ENCODE measurements around the gene TRAFD1.
"Not testable (repeated sequence)": the region's sequence is repeated elsewhere in the genome, so short reads cannot be mapped to it uniquely, and the experiment has no call there.

TRAFD1 gene

DNA sequence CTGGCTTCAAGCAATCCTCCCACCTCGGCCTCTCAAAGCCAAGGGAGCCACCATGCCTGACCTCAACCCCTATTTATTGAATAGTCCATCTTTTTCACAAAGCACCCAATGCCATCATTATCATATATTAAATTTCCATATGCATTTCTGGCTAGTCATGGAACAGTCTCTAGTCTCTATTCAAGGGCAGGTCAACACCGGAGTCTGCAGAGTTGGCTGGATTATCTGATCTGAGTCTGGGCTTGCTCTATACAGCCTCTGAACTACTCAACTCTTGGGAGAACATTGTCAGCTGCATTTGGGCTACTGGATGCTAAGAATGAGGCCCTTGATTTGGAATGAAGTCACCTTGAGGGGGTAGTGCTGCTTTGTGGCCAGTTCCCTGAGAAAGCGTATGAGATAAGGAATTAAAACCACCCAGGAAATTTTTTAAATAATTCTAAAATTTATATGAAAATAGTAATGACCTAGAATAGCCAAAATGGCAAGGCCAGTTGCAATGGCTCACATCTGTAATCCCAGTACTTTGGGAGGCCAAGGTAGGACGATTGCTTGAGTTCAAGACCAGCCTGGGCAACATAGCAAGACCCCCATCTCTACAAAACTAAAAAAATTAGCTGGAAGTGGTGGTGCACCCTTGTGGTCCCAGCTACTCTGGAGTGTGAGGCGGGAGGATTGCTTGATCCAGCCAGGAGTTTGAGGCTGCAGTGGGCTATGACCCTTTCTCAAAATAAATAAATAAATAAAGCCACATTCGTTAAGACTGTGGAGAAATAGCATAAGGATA is 9.9 kb upstream of the TRAFD1 start:
- DNase-seq = no peak

DNA sequence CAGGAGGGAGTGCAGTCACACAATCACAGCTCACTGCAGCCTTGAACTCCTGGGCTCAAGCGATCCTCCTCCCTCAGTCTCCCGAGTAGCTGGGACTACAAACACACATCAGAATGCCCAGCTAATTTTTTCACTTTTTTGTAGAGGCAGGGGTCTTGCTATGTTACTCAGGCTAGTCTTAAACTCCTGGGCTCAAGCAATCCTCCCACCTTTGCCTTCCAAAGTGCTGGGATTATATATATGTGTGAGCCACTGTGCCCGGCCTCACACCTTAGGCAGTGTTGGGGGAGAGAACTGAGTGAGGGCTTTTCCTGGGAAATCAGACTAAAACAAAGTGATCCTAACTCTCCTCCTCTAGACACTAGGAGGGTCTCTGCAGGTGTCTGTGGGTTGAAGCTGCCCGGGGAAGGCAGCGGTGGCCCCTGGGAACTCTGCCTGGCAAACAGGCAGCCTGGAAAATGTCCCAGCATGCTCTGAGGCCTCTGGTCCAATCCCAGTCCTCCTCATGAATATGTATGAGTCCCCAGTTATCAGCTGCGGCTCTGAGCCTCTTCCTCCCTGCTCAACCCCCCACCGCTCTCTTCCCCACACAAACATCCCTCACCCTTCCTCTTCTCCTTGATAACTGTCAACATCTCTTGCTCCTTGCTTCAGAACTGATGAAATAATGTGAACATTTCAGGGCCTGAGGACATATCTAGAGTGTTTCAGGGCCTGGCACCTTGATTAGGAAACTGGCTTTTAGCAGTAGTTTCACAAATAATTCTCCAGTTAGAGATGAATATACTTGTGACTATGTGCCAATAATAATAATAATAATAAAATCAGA is 8.9 kb upstream of the TRAFD1 start:
- DNase-seq = peak in 1 of 2 donors; percentile 67

- no peak for DNase-seq
These were observed 7.7 kb upstream of the TRAFD1 start for GRCh38 chr12:112117685-112118084.

GRCh38 chr12:112121780-112122565 is 3.4 kb upstream of the TRAFD1 start:
- DNase-seq = no peak

DNA sequence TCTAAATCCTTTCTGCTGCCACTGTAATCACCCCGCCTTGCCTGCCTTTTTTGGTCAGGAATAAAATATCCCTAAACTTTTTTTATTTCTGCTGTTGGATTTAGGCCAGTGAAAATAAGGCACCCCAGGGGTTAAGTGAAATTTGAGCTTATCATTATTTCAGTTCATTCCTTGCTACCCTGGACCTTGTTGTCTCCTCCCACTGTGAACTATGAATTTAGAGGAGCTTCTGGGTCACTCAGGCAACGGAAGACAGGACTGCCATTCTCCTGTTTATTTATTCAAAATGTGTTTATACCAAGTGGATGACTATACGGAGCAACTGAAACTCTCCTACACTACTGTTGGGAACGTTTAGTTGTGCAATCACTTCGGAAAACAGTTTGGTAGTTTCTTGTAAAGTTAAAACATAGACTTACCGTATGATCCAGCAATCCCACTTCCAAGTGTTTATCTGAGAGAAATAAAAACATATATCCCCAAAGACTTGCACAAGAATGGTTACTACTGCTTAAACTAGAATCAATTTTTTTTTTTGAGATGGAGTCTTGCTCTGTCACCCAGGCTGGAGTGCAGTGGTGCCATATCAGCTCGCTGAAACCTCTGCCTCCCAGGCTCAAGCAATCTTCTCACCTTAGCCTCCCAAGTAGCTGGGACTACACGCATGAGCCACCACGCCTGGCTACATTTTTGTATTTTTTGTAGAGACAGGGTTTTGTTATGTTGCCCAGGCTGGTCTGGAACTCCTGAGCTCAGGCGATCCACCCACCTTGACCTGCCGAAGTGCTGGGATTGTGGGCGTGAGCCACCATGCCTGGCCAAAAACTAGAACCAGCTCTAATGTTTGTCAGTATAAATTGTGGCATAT is 2.3 kb upstream of the TRAFD1 start:
- no peak for DNase-seq

- no peak for DNase-seq
These were observed 476 bp upstream of the TRAFD1 start for GRCh38 chr12:112124918-112125249.

DNA sequence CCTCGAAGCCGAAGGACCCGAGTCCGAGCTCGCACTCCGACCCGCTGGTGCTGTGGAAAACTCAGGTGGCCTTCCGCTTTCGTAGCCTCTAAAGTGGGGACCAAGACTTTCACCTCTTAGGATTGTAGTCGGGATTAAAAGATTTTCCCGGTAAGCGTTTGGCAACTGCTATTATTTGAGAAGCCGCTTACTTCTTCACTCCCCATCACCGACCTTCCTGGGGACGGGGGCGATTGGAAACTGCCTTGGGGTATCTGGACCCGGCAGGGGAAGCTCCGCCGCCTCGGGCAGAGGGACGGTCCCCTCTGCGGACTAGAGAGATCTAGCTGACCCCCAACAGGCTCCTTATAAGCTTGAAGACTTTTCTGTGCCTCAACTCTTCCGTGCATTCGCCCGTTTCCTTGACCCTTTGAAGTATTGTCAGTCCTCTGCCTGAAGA is 659 bp downstream of the TRAFD1 start:
- DNase-seq = no peak

DNA sequence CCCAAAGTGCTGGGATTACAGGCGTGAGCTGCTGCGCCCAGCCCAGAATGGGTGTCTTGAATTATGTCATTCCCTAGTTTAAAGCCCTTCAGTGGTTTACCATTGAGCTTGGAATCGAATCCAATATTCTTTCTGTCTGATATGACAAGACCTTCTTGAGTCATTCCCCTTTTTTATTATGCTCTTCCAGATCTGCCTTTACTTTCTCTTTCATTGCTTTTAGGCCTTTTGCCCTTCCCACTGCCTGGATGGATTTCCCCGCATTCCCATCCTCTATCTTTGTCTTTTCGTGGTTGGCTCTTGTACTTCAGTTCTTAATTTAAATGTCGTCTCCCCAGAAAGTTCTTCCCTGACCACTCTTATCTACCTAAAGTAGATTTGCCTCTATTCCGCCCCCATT is 1.6 kb downstream of the TRAFD1 start:
- no peak for DNase-seq

DNA sequence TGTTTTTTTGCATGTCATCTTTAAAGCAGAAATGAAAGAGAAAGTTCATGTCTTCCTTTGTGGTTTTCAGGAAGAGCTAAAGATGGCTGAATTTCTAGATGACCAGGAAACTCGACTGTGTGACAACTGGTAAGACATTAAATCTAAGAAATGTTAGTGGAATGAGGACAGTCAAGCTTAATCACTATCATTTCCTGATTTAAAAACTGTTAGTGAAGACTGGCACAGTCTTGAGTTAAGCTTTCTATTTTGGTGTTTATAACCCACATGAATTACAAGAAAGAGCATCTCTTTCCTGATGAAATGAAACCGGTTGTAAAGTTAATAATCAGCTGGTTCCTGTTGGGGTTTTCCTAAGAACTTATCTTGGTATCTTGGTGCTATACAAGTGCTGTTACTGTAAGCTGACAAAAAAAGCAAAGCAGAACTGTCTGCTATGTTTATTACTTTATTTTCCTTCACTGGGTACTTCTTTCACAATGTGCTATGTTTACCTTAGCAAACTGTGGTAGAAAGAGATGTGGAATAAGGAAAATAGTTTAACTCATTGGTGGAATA is 5.2 kb downstream of the TRAFD1 start:
- peak in 1 of 2 donors; percentile 85 for DNase-seq

GRCh38 chr12:112131686-112132085 is 6.3 kb downstream of the TRAFD1 start:
- no peak for DNase-seq

- no peak for DNase-seq
These were observed 8.1 kb downstream of the TRAFD1 start for GRCh38 chr12:112133418-112133817.

- no peak for DNase-seq
These were observed 9.4 kb downstream of the TRAFD1 start for GRCh38 chr12:112134731-112135130.

DNA sequence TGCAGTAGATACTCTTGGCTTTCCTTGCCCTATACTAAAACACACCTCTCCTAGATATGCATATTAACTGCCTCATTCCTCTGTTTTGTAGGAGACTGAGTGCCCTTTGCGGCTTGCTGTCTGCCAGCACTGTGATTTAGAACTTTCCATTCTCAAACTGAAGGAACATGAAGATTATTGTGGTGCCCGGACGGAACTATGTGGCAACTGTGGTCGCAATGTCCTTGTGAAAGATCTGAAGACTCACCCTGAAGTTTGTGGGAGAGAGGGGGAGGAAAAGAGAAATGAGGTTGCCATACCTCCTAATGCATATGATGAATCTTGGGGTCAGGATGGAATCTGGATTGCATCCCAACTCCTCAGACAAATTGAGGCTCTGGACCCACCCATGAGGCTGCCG is 15.4 kb downstream of the TRAFD1 start:
- no peak for DNase-seq

- no peak for DNase-seq
These were observed 20.8 kb downstream of the TRAFD1 start for GRCh38 chr12:112146123-112146522.

DNA sequence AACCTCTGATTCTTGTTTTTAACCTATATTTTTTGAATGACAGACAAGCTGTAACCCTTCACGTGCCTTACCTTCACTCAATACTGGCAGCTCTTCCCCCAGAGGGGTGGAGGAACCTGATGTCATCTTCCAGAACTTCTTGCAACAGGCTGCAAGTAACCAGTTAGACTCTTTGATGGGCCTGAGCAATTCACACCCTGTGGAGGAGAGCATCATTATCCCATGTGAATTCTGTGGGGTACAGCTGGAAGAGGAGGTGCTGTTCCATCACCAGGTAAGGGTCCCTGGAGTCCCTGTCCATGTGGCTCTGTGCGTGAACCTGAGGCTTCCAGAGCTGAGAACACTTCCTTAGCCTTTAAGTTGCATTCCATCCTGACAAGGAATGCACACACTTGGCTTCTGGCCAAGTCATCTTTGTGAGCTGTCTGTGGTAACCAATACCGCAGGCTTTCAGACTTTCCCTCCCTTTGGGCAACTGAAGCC is 22.7 kb downstream of the TRAFD1 start:
- DNase-seq = no peak

GRCh38 chr12:112149596-112149995 is 24.2 kb downstream of the TRAFD1 start:
- DNase-seq = no peak

DNA sequence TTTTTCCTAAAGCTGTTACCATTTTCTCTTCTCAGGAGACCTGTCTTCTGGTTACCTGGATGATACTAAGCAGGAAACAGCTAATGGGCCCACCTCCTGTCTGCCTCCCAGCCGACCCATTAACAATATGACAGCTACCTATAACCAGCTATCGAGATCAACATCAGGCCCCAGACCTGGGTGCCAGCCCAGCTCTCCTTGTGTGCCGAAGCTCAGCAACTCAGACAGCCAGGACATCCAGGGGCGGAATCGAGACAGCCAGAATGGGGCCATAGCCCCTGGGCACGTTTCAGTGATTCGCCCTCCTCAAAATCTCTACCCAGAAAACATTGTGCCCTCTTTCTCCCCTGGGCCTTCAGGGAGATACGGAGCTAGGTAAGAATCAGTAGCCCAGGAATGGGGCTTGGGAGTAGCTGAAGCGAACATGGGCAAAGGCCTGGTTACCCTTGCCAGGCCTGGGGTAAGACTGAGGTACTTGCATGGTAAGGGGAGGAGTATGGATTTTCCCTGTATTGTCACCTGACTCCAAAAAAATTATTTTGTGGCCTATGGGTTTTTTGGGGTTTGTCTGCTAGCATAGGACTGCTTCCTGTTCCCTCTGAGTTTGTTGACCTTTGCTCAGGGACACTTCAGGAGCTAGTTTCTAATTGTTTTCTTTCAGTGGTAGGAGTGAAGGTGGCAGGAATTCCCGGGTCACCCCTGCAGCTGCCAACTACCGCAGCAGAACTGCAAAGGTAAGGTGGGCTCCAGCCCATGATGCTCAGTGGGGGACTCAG is 26.6 kb downstream of the TRAFD1 start:
- no peak for DNase-seq

GRCh38 chr12:112153181-112153892 is 28.0 kb downstream of the TRAFD1 start:
- no peak for DNase-seq

DNA sequence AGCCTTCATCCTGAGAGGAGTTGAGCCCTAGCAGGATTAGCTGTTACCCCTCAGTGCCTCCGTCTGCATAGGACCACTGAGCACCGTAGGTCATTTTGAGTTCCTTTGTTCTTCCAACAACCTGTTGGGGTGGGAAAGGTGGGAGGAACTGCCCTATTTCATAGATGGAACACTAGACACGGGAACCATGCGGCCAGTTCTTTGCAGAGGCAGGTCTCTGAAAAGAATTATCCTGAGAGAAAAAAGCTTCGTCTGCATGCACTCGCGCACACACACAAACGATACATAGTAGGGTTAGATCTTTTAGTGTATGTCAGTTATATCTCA is 28.5 kb downstream of the TRAFD1 start:
- DNase-seq = no peak

- not testable (repeated sequence) for DNase-seq
These were observed 33.2 kb downstream of the TRAFD1 start for GRCh38 chr12:112158461-112159145.

Measured in bone marrow (tissue), 2 donors.